Spleen (tissue), 7 donors: ENCODE measurements around the gene KCTD13.

Experiments used
- POLR2A ChIP-seq, 3 donors: fragments of 450-650 bp; IDR thresholded peaks; one replicate each; pipeline ENCODE4 v1.5.1; 2017; ENCODE audit warnings: antibody characterized with exemption in 3 of 3, mild to moderate bottlenecking in 1 of 3
- TF ChIP-seq, protein P1 (sequence below), 11 experiments: fragments of 200-600 bp in 7 of 11; fragments of 450-650 bp in 4 of 11; sonication (generic) in 4 of 11; IDR thresholded peaks in 8 of 11; conservative IDR thresholded peaks in 3 of 11; 1 replicate in 7 of 11; 2 replicates in 4 of 11; pipeline versions ENCODE4 v1.4.0 to v1.8.0; 2016 to 2021; ENCODE audit warnings: antibody characterized with exemption in 11 of 11, inconsistent platforms in 4 of 11, mild to moderate bottlenecking in 1 of 11
- donor health status: DM: no; HTN: no; CAD: no; lungs with moderate emphysema.
- donor health status: DM: no; HTN: no; CAD: no.
- donor health status: DM: no; HTN: no; CAD: no.

DNA sequence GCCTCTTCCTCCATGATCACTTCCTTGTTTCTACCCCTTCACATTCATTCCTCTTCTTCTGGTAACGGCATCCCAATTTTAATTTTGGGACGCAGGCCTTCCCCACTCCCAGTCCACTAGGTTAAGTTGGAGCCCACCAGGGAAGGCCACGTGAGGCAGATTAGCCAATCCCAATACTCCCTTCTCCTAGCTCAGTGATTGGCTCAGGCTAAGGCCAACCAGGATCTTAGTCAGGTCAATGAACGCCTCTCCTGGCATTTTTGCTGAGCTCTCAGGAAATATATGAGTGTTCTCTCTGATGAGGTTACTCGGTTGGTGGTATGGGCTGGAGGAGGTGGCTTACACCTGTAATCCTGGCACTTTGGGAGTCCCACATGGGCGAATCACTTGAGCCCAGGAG lies 42.0 kb downstream of the KCTD13 start:
- TF ChIP-seq, protein P1, sequence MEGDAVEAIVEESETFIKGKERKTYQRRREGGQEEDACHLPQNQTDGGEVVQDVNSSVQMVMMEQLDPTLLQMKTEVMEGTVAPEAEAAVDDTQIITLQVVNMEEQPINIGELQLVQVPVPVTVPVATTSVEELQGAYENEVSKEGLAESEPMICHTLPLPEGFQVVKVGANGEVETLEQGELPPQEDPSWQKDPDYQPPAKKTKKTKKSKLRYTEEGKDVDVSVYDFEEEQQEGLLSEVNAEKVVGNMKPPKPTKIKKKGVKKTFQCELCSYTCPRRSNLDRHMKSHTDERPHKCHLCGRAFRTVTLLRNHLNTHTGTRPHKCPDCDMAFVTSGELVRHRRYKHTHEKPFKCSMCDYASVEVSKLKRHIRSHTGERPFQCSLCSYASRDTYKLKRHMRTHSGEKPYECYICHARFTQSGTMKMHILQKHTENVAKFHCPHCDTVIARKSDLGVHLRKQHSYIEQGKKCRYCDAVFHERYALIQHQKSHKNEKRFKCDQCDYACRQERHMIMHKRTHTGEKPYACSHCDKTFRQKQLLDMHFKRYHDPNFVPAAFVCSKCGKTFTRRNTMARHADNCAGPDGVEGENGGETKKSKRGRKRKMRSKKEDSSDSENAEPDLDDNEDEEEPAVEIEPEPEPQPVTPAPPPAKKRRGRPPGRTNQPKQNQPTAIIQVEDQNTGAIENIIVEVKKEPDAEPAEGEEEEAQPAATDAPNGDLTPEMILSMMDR (IDR thresholded peaks at IDR 0.05 in 8 of 11, conservative IDR thresholded peaks at IDR 0.05 in 3 of 11), result no peak
- TF ChIP-seq POLR2A (IDR thresholded peaks at IDR 0.05), result no peak
